GM23338 (cell line): ENCODE results near the gene TPRG1. TPM values are rescaled to one million over a fixed set of nuclear protein-coding genes. Genes with fewer than 3 reads are reported as not detected.

ENCODE experiments used
- ATAC-seq: fragments of 200-7000 bp; cut with Tn5 transposase; 3 replicates; pipeline ENCODE4 v1.9.1; 2020
- DNase-seq: peaks from one replicate; pipeline ENCODE4 v3.0.0-alpha.2; 2015; ENCODE audit warnings: low spot score
- H2AFZ ChIP-seq: fragments of 200-600 bp; sonication (generic); 2 replicates; pipeline ENCODE4 v1.8.0; 2016; ENCODE audit warnings: antibody characterized with exemption, mild to moderate bottlenecking, moderate library complexity
- H3F3A ChIP-seq: fragments of 200-600 bp; sonication (generic); replicated peaks from 2 replicates; pipeline ENCODE4 v1.8.0; 2017; ENCODE audit warnings: antibody characterized with exemption, mixed run types, low read depth
- H3K27ac ChIP-seq: fragments of 200-600 bp; sonication (generic); 2 replicates; pipeline ENCODE4 v1.6.1; 2016; ENCODE audit warnings: low read depth
- H3K27me3 ChIP-seq: fragments of 200-600 bp; sonication (generic); 2 replicates; pipeline ENCODE4 v1.8.0; 2016; ENCODE audit warnings: mild to moderate bottlenecking, mixed run types, moderate library complexity; ENCODE audit not compliant: insufficient read depth
- H3K36me3 ChIP-seq: fragments of 200-600 bp; sonication (generic); 2 replicates; pipeline ENCODE4 v1.8.0; 2016; ENCODE audit warnings: mild to moderate bottlenecking; ENCODE audit not compliant: insufficient read depth
- H3K4me1 ChIP-seq: fragments of 200-600 bp; sonication (generic); 2 replicates; pipeline ENCODE4 v1.8.0; 2016; ENCODE audit warnings: mild to moderate bottlenecking, moderate library complexity; ENCODE audit not compliant: insufficient read depth
- H3K4me2 ChIP-seq: fragments of 200-600 bp; sonication (generic); 2 replicates; pipeline ENCODE4 v1.7.1; 2017; ENCODE audit warnings: mixed run types
- H3K4me3 ChIP-seq: fragments of 200-600 bp; sonication (generic); 2 replicates; pipeline ENCODE4 v1.6.1; 2016; ENCODE audit warnings: mixed run types
- H3K79me2 ChIP-seq: fragments of 200-600 bp; sonication (generic); replicated peaks from 2 replicates; pipeline ENCODE4 v1.8.0; 2017; ENCODE audit warnings: mild to moderate bottlenecking; ENCODE audit not compliant: insufficient read depth
- H3K9me2 ChIP-seq: fragments of 200-600 bp; sonication (generic); 2 replicates; pipeline ENCODE4 v1.8.0; 2017; ENCODE audit not compliant: insufficient read depth
- H4K20me1 ChIP-seq: fragments of 200-600 bp; sonication (generic); replicated peaks from 2 replicates; pipeline ENCODE4 v1.8.0; 2017; ENCODE audit warnings: mild to moderate bottlenecking; ENCODE audit not compliant: insufficient read depth
- H3K27ac Mint-ChIP-seq: 2 replicates; pipeline ENCODE4 v1.8.0; 2020; ENCODE audit warnings: inconsistent platforms, mild to moderate bottlenecking, moderate library complexity, mixed read lengths
- H3K27me3 Mint-ChIP-seq: 3 replicates; pipeline ENCODE4 v1.8.0; 2022; ENCODE audit warnings: low read depth, mild to moderate bottlenecking, moderate library complexity, mixed read lengths, inconsistent platforms; ENCODE audit not compliant: insufficient read depth, poor library complexity
- H3K36me3 Mint-ChIP-seq: 3 replicates; pipeline ENCODE4 v1.8.0; 2021; ENCODE audit warnings: low read depth, mild to moderate bottlenecking, inconsistent platforms, moderate library complexity, mixed read lengths
- H3K4me1 Mint-ChIP-seq: 3 replicates; pipeline ENCODE4 v1.8.0; 2020; ENCODE audit warnings: mild to moderate bottlenecking, inconsistent platforms, mixed read lengths
- H3K4me3 Mint-ChIP-seq: 3 replicates; pipeline ENCODE4 v1.8.0; 2021; ENCODE audit warnings: moderate library complexity, mild to moderate bottlenecking, inconsistent platforms, mixed read lengths
- H3K9me3 Mint-ChIP-seq: 3 replicates; pipeline ENCODE4 v1.8.0; 2020; ENCODE audit warnings: moderate library complexity, mild to moderate bottlenecking, inconsistent platforms, mixed read lengths
- CREB1 ChIP-seq: fragments of 250-450 bp; sonication (Bioruptor Pico); IDR thresholded peaks from 2 replicates; pipeline ENCODE4 v1.5.0; 2020; ENCODE audit warnings: low read depth, mild to moderate bottlenecking, moderate library complexity
- CTCF ChIP-seq, 2 experiments: fragments of 200-600 bp in 1 of 2; sonication (generic) in 1 of 2; conservative IDR thresholded peaks; 2 replicates each; pipeline versions ENCODE4 v1.5.1 to v1.6.1; 2016 to 2017; ENCODE audit warnings: antibody characterized with exemption in 2 of 2, low read depth in 2 of 2, mild to moderate bottlenecking in 2 of 2, moderate library complexity in 1 of 2
- ETS1 ChIP-seq: IDR thresholded peaks from 2 replicates; pipeline ENCODE4 v1.6.1; 2016; ENCODE audit warnings: antibody characterized with exemption
- EZH2 ChIP-seq: fragments of 200-600 bp; sonication (generic); IDR thresholded peaks from one replicate; pipeline ENCODE4 v1.8.0; 2017; ENCODE audit warnings: antibody characterized with exemption, mild to moderate bottlenecking, low read depth; ENCODE audit not compliant: unreplicated experiment
- EZH2phosphoT487 ChIP-seq: fragments of 200-600 bp; sonication (generic); IDR thresholded peaks from one replicate; pipeline ENCODE4 v1.8.1; 2018; ENCODE audit warnings: antibody characterized with exemption; ENCODE audit not compliant: unreplicated experiment
- JUNB ChIP-seq: IDR thresholded peaks from one replicate; pipeline ENCODE4 v1.6.1; 2016; ENCODE audit warnings: antibody characterized with exemption; ENCODE audit not compliant: unreplicated experiment
- NANOG ChIP-seq: IDR thresholded peaks from 2 replicates; pipeline ENCODE4 v1.6.1; 2016; ENCODE audit warnings: antibody characterized with exemption, borderline replicate concordance
- POLR2AphosphoS5 ChIP-seq: IDR thresholded peaks from 2 replicates; pipeline ENCODE4 v1.6.1; 2016; ENCODE audit warnings: antibody characterized with exemption, low read depth
- REST ChIP-seq: IDR thresholded peaks from one replicate; pipeline ENCODE4 v1.6.1; 2018; ENCODE audit warnings: antibody characterized with exemption; ENCODE audit not compliant: unreplicated experiment
- STAT1 ChIP-seq: IDR thresholded peaks from one replicate; pipeline ENCODE4 v1.6.1; 2016; ENCODE audit warnings: antibody characterized with exemption; ENCODE audit not compliant: unreplicated experiment
- ZNF114 ChIP-seq: fragments of 250-450 bp; sonication (Bioruptor Pico); IDR thresholded peaks from 2 replicates; pipeline ENCODE4 v1.5.0; 2020; ENCODE audit warnings: mild to moderate bottlenecking, moderate library complexity
- ZNF331 ChIP-seq: fragments of 250-450 bp; sonication (Bioruptor Pico); IDR thresholded peaks from 2 replicates; pipeline ENCODE4 v1.5.0; 2020; ENCODE audit warnings: low read depth, mild to moderate bottlenecking, moderate library complexity
- ZNF462 ChIP-seq: fragments of 250-450 bp; sonication (Bioruptor Pico); IDR thresholded peaks from 2 replicates; pipeline ENCODE4 v1.5.0; 2020; ENCODE audit warnings: mild to moderate bottlenecking, moderate library complexity
- polyA plus RNA-seq: library from polyadenylated mRNA; unstranded; fragments of >200 nt; fragmentation: Nextera tagmentation; extraction: Ambion mirVana; gene quantifications from 2 replicates; pipeline ENCODE4 v1.2.1, GENCODE V29; 2016
- total RNA-seq: library from RNA; depleted of rRNA; stranded (reverse); fragments of >200 nt; shearing (Covaris generic); gene quantifications from 2 replicates; pipeline ENCODE4 v1.2.3, GENCODE V29; 2014

Gene TPRG1
- total and polyA plus RNA-seq, 2 experiments from 2014 or later: 0.74 to 1.7 TPM

- H3K9me3 Mint-ChIP-seq: no peaks in the 10 kb centered on the region
- Histone ChIP-seq H3K79me2 (no peaks in the 10 kb centered on the region), H4K20me1 (no peaks in the 10 kb centered on the region), H3K27me3 (no peaks in the 10 kb centered on the region), H3K27ac (peak overlapping the region; percentile 34; the same call in 1 of the 2 replicates), H3K4me3 (no peak overlapping the region), H2AFZ (peak overlapping the region; percentile 94), H3K9me2 (no peaks in the 10 kb centered on the region), H3K4me1 (peaks cover 12% of the 10 kb centered on the region), H3K4me2 (no peak overlapping the region; the same call in 1 of the 2 replicates), H3K36me3 (no peaks in the 10 kb centered on the region), H3F3A (no peaks in the 10 kb centered on the region)
- H3K4me1 Mint-ChIP-seq: peaks cover 12% of the 10 kb centered on the region
- ATAC-seq: no peak; the same call in 2 of the 3 replicates
- H3K36me3 Mint-ChIP-seq: no peaks in the 10 kb centered on the region
- TF ChIP-seq NANOG (no peak), REST (no peak), JUNB (no peak), POLR2AphosphoS5 (no peak), EZH2phosphoT487 (no peak), ETS1 (no peak), CREB1 (CRISPR knock-in tag) (no peak), ZNF462 (CRISPR knock-in tag) (no peak), CTCF (conservative IDR thresholded peaks at IDR 0.05; ENCODE audit: low read depth in 2 of 2) (no peak), STAT1 (no peak), EZH2 (no peak), ZNF331 (CRISPR knock-in tag) (no peak), ZNF114 (CRISPR knock-in tag) (no peak)
- DNase-seq: no peak
- peak overlapping the region; percentile 34; the same call in 1 of the 2 replicates for H3K27ac Mint-ChIP-seq
- no peak overlapping the region for H3K4me3 Mint-ChIP-seq
- H3K27me3 Mint-ChIP-seq: peaks cover 2% of the 10 kb centered on the region
These were observed 183.3 kb downstream of the TPRG1 start for GRCh38 chr3:189355115-189355480.
